22Rv1 (cell line): ENCODE results near the gene SPRYD3.

Experiments
- H3K27ac ChIP-seq: fragments of 450-650 bp; 2 replicates; pipeline ENCODE4 v1.5.1; 2017
- ZFX ChIP-seq: fragments of 450-650 bp; IDR thresholded peaks from 2 replicates; pipeline ENCODE4 v1.6.1; 2017; ENCODE audit warnings: antibody characterized with exemption, borderline replicate concordance
- TF ChIP-seq, protein P1 (sequence below): fragments of 450-650 bp; IDR thresholded peaks from 2 replicates; pipeline ENCODE4 v1.5.1; 2017; ENCODE audit warnings: mild to moderate bottlenecking

The SPRYD3 gene

GRCh38 chr12:53048780-53049401, 30.3 kb downstream of the SPRYD3 start:
- peak overlapping the region; percentile 100 for H3K27ac ChIP-seq

GRCh38 chr12:53048033-53048779, 31.0 kb downstream of the SPRYD3 start:
- TF ChIP-seq, protein P1, sequence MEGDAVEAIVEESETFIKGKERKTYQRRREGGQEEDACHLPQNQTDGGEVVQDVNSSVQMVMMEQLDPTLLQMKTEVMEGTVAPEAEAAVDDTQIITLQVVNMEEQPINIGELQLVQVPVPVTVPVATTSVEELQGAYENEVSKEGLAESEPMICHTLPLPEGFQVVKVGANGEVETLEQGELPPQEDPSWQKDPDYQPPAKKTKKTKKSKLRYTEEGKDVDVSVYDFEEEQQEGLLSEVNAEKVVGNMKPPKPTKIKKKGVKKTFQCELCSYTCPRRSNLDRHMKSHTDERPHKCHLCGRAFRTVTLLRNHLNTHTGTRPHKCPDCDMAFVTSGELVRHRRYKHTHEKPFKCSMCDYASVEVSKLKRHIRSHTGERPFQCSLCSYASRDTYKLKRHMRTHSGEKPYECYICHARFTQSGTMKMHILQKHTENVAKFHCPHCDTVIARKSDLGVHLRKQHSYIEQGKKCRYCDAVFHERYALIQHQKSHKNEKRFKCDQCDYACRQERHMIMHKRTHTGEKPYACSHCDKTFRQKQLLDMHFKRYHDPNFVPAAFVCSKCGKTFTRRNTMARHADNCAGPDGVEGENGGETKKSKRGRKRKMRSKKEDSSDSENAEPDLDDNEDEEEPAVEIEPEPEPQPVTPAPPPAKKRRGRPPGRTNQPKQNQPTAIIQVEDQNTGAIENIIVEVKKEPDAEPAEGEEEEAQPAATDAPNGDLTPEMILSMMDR = peak; percentile 70
- no peak for TF ChIP-seq ZFX
- H3K27ac ChIP-seq = peak overlapping the region; percentile 100

More at GRCh38 chr12:53048780-53049401, 30.3 kb downstream of the SPRYD3 start:
- TF ChIP-seq, protein P1 = peak; percentile 32; the same call in 1 of the 2 replicates
- TF ChIP-seq ZFX = no peak

DNA sequence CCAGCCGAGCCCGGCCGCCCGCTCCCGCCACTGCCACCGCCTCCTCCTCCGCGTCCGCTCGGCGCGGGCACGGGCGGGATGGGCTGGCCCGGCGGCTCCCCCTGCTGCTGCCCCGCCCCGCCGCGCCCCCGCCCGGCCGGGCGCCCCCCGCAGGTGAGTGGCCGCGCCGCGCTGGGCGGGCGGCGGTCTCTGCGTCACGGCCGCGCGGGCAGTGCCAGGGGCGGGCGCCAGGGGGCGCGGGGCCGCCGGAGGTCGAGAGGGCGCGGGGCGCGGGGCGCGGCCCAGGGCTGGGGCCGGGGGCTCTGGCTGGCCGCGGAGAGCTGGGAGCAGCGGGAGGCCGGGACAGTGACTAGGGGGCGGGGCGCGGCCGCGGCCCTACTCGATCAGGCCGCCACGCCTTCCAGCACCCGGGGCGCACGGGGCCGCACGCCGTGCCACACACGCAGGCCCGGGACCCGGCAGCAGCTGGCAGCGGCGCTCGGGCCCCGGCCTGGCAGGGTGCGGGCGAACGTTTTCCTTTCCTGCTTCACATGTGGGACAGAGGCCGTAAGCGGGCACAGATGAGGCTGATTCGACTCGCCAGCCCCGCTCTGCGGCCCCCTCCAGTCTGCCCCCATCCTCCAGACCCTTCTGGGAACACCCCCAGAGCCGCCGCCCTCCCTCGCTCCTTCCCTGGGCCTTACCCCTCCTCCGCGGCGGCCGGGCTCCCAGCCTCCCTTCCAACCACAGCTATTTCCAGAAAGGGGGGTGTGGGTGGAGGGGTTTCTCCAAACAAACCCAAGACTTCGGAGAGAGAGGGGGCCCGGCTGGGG, 31.8 kb downstream of the SPRYD3 start:
- H3K27ac ChIP-seq = peak overlapping the region; percentile 100
- TF ChIP-seq, protein P1 = peak; percentile 98
- no peak for TF ChIP-seq ZFX

DNA sequence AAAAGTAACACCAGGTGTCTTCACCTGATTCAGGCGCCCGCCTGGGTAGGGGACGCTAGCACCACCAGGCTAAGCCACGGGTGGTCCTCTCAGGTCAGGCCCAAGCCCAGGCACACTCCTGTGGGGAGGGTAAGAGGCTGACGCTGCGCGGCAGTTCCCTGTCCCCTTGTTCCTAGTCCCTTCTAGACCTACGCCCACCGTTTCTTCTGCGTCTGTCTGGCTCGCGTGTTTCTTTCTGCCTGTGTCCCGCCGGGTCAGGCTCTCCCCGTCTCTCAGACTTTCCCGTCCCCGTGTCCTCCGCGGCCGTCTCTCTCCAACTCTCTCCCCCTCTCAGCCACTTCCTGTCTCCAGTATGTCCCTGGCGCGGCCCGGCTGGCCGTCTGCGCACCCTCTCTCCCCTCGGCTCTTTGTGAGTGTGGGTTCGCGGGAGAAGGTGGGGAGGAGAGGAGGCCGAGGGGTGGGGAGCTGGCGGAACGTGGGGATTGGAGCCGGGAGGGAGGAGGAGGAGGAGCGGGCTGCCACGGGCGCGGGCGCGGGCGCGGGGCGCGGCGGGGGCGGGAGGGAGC, 32.5 kb downstream of the SPRYD3 start:
- peak overlapping the region; percentile 100 for H3K27ac ChIP-seq
- TF ChIP-seq, protein P1 = no peak
- no peak for TF ChIP-seq ZFX

DNA sequence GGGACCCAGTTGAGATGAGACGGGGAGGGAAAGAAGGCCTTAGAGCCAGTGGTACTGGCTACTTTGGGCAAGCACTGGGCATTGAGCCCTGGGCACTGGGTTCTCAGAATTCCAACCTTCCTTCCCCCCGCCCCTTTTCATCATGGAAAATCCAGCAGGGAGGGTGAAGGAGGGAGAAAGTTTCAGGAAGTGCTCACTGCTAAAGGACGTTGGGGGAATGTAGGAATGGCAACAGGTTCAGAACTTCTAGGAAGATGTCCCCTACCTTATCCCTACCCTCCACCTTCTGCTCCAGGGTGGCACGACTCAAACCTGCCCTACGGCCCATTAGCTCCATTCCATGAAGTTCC, 33.5 kb downstream of the SPRYD3 start:
- peak overlapping the region; percentile 100 for H3K27ac ChIP-seq
- no peak for TF ChIP-seq ZFX
- TF ChIP-seq, protein P1 = no peak

GRCh38 chr12:53044896-53045695, 34.1 kb downstream of the SPRYD3 start:
- H3K27ac ChIP-seq = peak overlapping the region; percentile 100
- no peak for TF ChIP-seq ZFX
- TF ChIP-seq, protein P1 = no peak
